ENCODE data around the gene EPB41L2.

Gene EPB41L2

GRCh38 chr6:130895516-130895915 is 167.5 kb downstream of the EPB41L2 start:
- no peak overlapping the region for H3K4me3 ChIP-seq (ENCODE audit: low read depth, low read length)
- DNase-seq (ENCODE audit: low read depth): no peak
- TF ChIP-seq, protein P1, sequence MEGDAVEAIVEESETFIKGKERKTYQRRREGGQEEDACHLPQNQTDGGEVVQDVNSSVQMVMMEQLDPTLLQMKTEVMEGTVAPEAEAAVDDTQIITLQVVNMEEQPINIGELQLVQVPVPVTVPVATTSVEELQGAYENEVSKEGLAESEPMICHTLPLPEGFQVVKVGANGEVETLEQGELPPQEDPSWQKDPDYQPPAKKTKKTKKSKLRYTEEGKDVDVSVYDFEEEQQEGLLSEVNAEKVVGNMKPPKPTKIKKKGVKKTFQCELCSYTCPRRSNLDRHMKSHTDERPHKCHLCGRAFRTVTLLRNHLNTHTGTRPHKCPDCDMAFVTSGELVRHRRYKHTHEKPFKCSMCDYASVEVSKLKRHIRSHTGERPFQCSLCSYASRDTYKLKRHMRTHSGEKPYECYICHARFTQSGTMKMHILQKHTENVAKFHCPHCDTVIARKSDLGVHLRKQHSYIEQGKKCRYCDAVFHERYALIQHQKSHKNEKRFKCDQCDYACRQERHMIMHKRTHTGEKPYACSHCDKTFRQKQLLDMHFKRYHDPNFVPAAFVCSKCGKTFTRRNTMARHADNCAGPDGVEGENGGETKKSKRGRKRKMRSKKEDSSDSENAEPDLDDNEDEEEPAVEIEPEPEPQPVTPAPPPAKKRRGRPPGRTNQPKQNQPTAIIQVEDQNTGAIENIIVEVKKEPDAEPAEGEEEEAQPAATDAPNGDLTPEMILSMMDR (IDR thresholded peaks at IDR 0.05; ENCODE audit: low read depth, low read length, missing control alignments): no peak
- in situ Hi-C loops (cut with HindIII; ENCODE audit: low sequenced_read_pairs): no loop called here

DNA sequence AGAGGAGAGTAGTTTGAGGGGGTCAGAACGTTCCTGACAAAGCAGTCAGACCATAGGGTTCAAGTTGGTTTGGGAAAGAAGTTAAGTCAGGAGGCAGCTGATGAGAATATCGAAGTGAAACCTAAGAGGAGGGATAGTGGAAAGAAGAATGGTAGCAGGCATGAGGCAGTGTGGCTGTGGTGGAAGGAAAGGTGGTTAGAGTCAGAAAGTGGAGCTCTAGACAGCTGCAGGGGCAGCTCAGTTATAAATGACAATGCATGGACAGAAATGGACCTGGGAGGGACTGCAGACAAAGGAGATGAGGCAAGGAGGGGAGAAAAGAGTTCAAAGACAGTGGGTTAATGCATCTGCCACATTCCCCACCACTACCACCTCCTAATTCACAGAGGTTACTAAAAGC is 169.3 kb downstream of the EPB41L2 start:
- in situ Hi-C loops (cut with HindIII; ENCODE audit: low sequenced_read_pairs): no loop called here
- no peak for DNase-seq (ENCODE audit: low read depth)
- H3K4me3 ChIP-seq (ENCODE audit: low read depth, low read length): no peak overlapping the region
- TF ChIP-seq, protein P1 (IDR thresholded peaks at IDR 0.05; ENCODE audit: low read depth, low read length, missing control alignments): no peak

GRCh38 chr6:130893277-130893676 is 169.8 kb downstream of the EPB41L2 start:
- in situ Hi-C loops (cut with HindIII; ENCODE audit: low sequenced_read_pairs): no loop called here
- DNase-seq (ENCODE audit: low read depth): no peak
- H3K4me3 ChIP-seq (ENCODE audit: low read depth, low read length): no peak overlapping the region
- TF ChIP-seq, protein P1 (IDR thresholded peaks at IDR 0.05; ENCODE audit: low read depth, low read length, missing control alignments): no peak

DNA sequence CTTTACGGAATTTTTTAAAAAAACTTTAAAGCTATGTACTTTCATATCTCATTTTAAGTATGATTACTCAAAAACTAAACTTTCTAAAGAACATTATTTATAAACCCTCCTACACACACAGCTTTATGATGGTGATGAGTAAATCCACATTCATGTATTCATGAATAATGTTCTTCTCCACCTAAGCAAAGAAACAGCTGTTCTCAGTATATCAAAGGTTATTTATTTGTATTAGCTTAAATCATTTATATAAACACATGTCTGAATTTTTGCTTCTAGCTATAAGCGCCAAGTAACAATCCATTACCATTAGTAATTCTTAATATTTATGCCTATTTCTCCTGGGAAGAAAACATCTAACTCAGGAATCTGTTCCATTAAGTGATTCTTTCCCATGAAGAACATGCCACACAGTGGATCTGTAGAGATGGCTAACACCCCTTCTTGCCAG is 172.5 kb downstream of the EPB41L2 start:
- H3K4me3 ChIP-seq (ENCODE audit: low read depth, low read length): no peak overlapping the region
- TF ChIP-seq, protein P1 (IDR thresholded peaks at IDR 0.05; ENCODE audit: low read depth, low read length, missing control alignments): no peak
- in situ Hi-C loops (cut with HindIII; ENCODE audit: low sequenced_read_pairs): no loop called here
- no peak for DNase-seq (ENCODE audit: low read depth)

GRCh38 chr6:130889423-130889822 is 173.6 kb downstream of the EPB41L2 start:
- no peak for DNase-seq (ENCODE audit: low read depth)
- TF ChIP-seq, protein P1 (IDR thresholded peaks at IDR 0.05; ENCODE audit: low read depth, low read length, missing control alignments): no peak
- in situ Hi-C loops (cut with HindIII; ENCODE audit: low sequenced_read_pairs): no loop called here
- no peak overlapping the region for H3K4me3 ChIP-seq (ENCODE audit: low read depth, low read length)

GRCh38 chr6:130888246-130888645 is 174.8 kb downstream of the EPB41L2 start:
- no peak overlapping the region for H3K4me3 ChIP-seq (ENCODE audit: low read depth, low read length)
- DNase-seq (ENCODE audit: low read depth): no peak
- in situ Hi-C loops (cut with HindIII; ENCODE audit: low sequenced_read_pairs): no loop called here
- TF ChIP-seq, protein P1 (IDR thresholded peaks at IDR 0.05; ENCODE audit: low read depth, low read length, missing control alignments): no peak

DNA sequence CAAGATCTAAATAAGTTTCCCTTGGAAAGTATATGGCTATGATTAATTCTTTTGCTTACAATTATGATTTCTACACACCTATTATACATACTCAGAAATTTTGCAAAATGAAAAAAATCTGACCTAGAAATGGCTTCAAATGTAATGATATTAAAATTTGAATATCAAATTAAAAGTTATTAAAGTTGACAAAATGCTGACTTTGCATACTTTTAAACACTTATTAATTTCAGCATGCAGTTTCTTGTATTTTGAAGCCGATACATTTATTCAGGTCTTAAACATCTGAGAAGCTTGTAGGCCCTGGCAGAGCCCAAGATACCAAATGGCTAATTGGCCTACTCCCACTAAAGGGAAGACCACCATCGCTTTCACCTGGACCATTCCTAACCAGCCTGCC is 176.1 kb downstream of the EPB41L2 start:
- DNase-seq (ENCODE audit: low read depth): no peak
- in situ Hi-C loops (cut with HindIII; ENCODE audit: low sequenced_read_pairs): no loop called here
- TF ChIP-seq, protein P1 (IDR thresholded peaks at IDR 0.05; ENCODE audit: low read depth, low read length, missing control alignments): no peak
- H3K4me3 ChIP-seq (ENCODE audit: low read depth, low read length): no peak overlapping the region

Data from astrocyte of the cerebellum (primary cell).